Measurements from ENCODE around the gene SAMD1. TPM values are rescaled to one million over a fixed set of nuclear protein-coding genes. Genes with fewer than 3 reads are reported as not detected.

The SAMD1 gene
- total RNA-seq, 4 donors from 2014 or later, result 8.6 to 21.9 (median 11.3) TPM

DNA sequence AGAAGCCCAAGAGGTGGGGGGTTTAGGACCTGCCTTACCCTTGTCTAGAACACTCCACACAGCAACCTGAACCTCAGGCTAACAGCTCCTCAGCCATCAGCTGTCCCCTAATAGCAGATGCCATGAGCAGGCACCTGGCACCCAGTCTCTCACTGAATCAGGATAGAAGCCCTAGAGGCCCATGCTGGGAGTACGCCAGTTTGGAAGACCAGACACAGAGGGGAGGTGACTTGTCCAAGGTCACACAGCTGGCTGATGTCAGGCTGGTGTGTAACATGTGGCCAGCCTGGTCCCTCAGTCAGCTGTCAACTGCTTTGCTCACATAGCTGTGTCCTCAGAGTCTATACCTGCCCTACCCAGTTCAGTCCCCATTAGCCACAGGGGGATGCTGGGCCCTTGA, 12.8 kb upstream of the SAMD1 start:
- TF ChIP-seq, protein P1, sequence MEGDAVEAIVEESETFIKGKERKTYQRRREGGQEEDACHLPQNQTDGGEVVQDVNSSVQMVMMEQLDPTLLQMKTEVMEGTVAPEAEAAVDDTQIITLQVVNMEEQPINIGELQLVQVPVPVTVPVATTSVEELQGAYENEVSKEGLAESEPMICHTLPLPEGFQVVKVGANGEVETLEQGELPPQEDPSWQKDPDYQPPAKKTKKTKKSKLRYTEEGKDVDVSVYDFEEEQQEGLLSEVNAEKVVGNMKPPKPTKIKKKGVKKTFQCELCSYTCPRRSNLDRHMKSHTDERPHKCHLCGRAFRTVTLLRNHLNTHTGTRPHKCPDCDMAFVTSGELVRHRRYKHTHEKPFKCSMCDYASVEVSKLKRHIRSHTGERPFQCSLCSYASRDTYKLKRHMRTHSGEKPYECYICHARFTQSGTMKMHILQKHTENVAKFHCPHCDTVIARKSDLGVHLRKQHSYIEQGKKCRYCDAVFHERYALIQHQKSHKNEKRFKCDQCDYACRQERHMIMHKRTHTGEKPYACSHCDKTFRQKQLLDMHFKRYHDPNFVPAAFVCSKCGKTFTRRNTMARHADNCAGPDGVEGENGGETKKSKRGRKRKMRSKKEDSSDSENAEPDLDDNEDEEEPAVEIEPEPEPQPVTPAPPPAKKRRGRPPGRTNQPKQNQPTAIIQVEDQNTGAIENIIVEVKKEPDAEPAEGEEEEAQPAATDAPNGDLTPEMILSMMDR (IDR thresholded peaks at IDR 0.05; ENCODE audit: low read depth), result no peak

DNA sequence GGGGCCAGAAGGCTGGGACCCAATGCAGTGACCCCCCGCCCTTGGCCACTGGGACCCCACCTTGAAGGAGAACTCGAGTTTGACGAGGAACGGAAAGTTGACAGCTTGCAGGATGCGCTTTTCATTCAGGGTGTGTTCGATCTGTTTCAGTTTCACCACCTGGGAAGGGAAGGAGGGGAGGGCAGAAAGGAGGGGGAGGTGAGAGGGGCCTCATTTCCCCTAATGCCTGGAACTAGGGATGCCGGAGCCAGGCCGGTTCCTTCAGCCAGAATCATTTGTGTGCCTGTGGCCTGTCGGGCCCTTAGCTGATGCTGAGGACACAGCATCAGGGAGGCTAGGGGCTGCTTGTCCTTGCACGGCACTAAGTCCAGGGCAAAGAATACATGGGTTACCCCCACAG, 12.2 kb upstream of the SAMD1 start:
- TF ChIP-seq, protein P1 (IDR thresholded peaks at IDR 0.05; ENCODE audit: low read depth), result no peak

DNA sequence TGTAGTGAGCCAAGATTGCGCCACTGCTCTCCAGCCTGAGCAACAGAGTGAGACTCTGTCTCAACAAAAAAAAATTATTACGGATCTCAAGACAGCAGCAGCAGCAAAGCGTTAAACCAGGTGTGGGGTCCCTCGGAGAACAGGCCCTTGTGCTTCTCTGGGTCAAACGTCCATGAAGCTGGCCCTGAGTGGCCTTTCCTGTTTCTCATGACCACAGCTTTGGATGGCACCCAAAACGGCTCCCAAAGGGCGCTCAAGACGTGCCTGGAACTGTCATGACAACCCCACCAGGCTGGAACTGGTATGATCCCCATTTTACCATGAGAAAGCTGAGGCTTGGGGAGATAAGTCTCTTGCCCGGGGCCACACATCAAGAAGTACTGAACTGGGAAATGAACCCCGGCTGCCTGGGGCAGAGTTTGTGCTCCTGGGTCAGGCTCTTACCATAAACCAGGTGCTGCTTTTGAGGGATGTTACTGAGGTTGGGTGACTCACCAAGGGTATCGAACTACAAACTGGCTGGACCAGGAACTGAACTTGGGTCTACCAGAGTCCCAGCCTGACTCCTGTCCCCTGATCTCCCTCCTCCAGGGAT, 11.6 kb upstream of the SAMD1 start:
- TF ChIP-seq, protein P1 (IDR thresholded peaks at IDR 0.05; ENCODE audit: low read depth), result no peak

DNA sequence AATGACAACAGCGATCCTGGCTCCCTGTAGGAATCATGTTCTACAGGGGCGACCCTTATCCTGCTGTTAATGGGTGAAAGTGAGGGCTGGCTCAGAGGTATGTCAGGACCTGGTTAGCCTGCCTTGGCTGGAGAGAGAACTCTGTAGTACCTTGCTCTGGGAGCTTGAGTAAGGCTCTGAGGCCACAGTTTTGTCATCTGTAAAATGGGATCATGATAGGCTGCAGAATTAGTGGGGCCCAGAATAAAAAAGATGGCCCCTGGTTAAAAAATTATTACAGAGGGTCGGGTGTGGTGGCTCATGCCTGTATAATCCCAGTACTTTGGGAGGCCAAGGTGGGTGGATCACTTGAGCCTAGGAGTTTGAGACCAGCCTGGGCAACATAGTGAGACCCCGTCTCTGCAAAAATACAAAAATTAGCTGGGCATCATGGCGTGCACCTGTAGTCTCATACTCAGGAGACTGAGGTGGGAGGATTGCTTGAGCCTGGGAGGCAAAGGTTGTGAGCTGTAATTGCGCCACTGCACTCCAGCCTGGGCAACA, 10.5 kb upstream of the SAMD1 start:
- TF ChIP-seq, protein P1 (IDR thresholded peaks at IDR 0.05; ENCODE audit: low read depth), result no peak

DNA sequence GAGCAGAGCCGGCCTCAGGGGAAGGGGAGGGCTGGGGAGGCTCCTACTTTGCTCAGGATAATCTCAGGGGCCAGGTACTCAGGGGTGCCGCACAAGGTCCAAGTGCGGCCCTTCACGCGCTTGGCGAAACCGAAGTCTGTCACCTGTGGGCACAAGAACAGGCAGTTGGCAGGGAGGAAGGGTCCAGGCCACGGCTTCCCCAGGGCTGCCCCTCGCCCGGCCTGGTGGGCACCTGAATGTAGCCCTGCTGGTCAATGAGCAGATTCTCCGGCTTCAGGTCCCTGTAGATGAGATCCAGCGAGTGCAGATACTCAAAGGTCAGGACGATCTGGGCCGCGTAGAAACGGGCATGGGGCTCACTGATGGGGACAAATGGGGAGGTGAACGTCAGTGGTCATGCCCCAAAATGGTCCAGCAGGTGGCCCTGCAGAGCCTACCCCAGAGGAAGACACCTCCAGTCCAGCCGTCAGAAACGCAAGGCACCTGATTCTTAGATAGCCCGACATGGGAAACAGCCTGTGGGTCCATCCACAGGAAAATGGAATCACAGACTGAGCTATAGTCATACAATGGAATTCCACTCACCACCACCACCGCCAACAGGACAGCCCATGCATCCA, 7.1 kb upstream of the SAMD1 start:
- TF ChIP-seq, protein P1 (IDR thresholded peaks at IDR 0.05; ENCODE audit: low read depth), result no peak

DNA sequence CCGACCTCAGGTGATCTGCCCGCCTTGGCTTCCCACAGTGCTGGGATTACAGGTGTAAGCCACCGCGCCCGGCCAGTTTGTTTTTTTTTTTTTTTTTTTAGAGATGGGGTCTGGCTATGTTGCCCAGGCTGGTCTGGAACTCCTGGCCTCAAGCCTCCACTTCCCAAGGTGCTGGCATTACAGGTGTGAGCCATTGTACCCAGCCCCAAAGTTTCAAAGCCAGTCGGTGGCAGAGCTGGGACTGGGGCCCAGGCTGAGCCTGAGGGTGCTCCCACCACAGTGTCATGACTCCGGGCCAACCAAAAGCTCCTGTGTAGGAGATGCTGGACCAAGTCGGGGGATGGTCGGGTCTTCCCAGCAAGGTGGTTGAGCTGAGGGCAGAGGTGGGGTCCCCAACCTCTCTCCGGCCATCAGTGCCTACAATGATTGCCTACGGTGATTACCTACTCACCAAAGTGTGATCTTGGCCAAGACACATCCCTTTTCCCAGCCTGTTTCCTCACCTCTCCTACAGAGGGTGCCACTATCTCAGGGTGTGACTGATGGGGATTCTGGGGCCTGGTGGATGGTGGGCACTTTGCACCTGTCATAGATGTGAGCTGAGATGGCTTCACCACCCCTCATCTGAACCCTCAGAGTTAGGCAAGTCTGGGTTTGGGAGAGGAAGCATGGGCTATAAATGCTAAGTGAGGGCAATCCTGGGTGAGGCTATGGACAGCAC, 5.9 kb upstream of the SAMD1 start:
- TF ChIP-seq, protein P1 (IDR thresholded peaks at IDR 0.05; ENCODE audit: low read depth), result no peak

DNA sequence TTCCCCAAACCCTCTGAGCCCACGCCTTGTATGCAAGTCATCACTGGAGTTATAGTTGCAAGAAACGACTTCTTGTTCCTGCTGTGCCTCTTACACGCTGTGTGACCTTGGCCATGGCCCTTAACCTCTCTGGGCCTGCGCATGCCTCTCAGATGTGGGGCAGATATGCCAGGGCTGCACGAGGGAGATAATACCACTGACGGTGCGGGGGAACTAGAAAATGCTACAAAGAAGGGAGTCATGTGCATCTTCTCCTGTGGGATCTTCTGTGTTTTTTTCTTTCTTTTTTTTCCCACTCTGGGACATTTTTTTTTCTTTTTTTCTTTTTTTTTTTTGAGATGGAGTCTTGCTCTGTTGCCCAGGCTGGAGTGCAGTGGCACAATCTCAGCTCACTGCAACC, 4.3 kb upstream of the SAMD1 start:
- TF ChIP-seq, protein P1 (IDR thresholded peaks at IDR 0.05; ENCODE audit: low read depth), result no peak

All from subcutaneous adipose tissue (tissue), 4 donors.